ENCODE data around the gene GTF3C4. TPM values are rescaled to one million over a fixed set of nuclear protein-coding genes. Genes with fewer than 3 reads are reported as not detected.

Gene GTF3C4, protein sequence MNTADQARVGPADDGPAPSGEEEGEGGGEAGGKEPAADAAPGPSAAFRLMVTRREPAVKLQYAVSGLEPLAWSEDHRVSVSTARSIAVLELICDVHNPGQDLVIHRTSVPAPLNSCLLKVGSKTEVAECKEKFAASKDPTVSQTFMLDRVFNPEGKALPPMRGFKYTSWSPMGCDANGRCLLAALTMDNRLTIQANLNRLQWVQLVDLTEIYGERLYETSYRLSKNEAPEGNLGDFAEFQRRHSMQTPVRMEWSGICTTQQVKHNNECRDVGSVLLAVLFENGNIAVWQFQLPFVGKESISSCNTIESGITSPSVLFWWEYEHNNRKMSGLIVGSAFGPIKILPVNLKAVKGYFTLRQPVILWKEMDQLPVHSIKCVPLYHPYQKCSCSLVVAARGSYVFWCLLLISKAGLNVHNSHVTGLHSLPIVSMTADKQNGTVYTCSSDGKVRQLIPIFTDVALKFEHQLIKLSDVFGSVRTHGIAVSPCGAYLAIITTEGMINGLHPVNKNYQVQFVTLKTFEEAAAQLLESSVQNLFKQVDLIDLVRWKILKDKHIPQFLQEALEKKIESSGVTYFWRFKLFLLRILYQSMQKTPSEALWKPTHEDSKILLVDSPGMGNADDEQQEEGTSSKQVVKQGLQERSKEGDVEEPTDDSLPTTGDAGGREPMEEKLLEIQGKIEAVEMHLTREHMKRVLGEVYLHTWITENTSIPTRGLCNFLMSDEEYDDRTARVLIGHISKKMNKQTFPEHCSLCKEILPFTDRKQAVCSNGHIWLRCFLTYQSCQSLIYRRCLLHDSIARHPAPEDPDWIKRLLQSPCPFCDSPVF
- total RNA-seq, result 15.4 and 15.6 TPM in 2 replicates

DNA sequence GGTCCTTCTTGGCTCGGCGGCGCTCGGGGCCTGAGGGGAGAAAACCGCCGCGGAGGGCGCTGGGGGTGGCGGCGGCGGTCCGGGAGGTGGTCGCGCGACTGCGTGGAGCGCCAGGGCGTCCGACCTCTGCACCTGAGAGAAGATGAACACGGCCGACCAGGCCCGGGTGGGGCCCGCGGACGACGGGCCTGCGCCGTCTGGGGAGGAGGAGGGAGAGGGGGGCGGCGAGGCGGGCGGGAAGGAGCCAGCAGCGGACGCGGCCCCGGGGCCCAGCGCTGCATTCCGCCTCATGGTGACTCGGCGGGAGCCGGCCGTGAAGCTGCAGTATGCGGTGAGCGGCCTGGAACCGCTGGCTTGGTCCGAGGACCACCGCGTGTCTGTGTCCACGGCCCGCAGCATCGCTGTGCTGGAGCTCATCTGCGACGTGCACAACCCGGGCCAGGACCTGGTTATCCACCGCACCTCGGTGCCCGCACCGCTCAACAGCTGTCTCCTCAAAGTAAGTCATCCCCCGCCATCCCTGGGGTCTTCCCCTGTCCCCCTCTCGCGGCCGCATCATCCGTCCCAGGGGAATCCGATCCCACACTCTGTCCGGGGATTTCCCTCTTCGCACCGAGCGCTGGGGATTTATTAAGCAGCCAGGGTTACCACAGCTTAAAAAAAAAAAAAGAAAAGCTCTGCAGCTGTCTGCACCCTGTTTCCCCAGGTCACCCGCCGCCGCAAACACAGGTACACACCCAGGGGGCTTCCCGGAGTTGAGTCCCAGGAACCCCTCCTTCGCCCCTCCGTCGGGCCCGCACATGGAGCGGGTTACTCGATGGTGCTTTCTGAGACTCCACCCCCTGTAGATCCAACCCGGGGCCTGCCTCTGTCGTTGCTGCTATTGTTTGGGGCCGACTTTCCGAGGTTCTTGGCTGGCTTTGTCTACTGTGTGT, at the start of gene GTF3C4:
Gene GTF3C4, plus strand, starts transcription at position 8 of the 935 bp plus-strand sequence. Its CDS starts 135 bp downstream, at position 143.
- intact Hi-C loops (cut with micrococcal nuclease), result loop anchor here (2.0 to 10.0 kb wide), 4 partner anchors 98 to 592 kb away; partner anchors contain the start of genes AK8, MED27, SPACA9 and TTF1

DNA sequence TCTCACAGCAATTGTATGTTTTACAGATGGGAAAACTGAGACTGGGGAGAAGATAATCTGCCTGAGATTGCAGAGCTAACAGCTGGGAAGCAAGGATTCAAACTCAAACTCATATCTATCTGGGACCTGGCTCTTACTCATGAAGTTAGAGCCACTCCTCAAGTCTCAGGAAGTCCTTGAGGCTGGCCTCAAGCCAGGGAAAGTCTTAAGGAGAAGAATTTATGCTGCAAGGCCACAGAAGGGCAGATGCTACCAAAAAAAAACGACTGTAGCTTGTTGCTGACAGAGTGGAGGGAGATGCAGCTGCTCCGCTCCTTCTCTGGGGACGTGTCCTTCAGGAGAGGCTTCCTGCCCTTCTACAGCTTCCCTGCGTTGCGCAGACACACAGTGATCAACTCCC, 48.1 kb upstream of the GTF3C4 start:
- intact Hi-C loops (cut with micrococcal nuclease), result no loop called here

DNA sequence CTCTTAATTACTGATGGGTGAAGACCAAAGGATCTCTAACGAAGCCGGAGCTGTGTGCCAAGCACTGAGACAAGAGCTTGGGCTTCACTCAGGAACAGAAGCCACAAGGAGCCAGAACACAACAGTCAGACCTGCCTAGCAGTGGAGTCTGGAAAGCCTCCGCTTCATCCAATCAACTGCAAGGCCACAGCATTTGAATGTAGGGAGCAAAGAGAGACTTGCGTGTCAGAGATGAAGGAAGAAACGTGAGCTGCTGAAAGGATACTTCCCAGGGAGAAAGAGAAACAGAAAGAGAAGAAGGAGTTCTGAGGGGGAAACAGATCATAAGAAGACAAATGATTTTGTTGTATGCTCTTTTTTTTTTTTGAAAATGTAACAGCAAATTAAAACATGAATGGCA, 44.0 kb upstream of the GTF3C4 start:
- intact Hi-C loops (cut with micrococcal nuclease), result no loop called here

DNA sequence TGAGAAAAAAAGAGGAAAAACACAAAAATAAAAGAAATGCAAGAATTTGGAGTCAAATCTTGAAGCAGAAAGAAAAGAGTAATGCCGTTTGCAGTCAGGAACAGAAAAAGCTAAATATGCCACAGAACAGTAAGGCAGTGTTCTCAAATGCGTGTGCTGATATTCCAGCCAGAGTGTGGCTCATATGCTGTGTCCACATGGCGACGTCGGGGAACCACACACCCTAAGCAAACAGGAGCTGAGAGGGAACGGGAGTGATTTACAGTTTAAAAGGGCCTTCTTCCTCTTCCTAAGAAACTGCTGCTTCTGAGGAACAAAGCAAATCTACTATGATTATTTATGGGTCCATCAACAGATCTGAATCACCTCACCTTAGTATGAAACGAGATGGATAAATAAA, 43.2 kb upstream of the GTF3C4 start:
- intact Hi-C loops (cut with micrococcal nuclease), result no loop called here

DNA sequence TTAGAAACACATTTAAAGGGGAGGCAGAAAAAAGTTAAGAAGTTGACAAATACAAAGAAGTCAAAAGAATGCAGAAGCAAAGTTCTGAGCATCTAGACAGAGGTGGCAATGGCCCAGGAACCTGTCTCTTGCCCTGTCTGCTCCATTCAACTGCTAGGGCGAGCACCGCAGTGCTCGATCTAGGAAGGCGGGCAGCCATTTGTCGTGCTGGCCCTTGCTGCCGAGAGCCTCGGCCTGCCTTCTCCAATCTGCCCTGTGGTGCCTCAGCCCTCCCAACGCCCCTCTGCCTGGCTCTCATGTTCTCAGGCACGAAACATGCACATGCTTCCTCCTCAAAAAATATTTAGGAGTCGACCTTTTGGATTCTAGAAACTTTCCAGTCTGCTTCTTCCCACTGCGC, 42.7 kb upstream of the GTF3C4 start:
- intact Hi-C loops (cut with micrococcal nuclease), result no loop called here

DNA sequence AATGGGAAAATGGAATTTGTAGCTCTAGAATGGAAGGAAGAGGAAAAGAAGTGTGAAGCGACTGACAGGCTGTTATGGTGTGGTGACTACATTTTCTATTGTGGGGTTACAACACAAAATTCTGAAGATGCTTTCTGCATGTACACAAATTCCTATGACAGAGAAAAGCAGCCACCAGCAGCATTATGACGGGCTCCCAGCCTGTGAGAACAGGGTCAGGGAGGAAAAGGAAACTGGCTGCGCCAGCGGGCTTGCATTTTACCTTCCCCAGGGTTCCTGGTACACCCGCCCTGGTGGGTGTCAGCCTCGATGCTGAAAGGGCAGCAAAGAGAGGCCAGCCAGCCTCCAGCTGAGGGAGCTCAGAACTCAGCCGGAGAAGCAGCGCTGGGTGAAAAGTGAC, 41.5 kb upstream of the GTF3C4 start:
- intact Hi-C loops (cut with micrococcal nuclease), result no loop called here

DNA sequence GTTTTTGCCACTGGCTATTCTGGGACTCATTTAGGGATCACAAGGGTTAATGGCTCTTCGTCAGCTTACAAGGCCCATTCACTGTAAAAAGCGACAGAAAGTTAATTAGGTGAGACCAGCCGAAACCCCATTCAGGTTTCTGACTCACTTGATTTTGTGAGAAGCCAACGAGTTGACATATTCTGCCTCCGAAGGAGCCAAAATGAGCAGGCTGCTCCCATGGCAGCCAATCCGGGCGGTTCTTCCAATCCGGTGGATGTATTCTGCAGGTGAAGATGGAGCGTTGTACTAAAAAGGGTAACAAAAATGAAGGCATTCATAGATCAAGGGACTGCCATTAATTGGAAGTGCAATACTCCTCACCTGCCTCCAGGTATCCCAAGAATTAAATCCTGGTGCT, 40.1 kb upstream of the GTF3C4 start:
- intact Hi-C loops (cut with micrococcal nuclease), result no loop called here

DNA sequence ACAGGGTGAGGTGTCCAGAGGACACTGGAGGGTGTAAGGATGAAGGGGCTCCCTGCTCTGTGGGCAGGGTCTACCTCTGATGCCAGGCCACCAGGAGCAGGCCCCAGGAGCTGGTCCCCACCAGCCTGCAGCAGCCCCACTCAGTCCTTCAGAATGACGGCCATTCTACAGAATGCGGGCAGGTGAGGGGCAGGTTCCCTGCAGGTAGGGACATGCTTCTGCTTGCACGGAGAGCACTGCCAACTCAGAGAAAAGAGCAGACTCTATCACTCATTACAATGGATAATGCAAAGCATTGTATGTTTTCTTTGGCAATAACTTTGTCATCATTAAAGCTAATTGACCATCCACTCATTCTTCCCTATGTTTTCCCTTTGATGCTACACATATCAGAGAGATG, 39.5 kb upstream of the GTF3C4 start:
- intact Hi-C loops (cut with micrococcal nuclease), result no loop called here

DNA sequence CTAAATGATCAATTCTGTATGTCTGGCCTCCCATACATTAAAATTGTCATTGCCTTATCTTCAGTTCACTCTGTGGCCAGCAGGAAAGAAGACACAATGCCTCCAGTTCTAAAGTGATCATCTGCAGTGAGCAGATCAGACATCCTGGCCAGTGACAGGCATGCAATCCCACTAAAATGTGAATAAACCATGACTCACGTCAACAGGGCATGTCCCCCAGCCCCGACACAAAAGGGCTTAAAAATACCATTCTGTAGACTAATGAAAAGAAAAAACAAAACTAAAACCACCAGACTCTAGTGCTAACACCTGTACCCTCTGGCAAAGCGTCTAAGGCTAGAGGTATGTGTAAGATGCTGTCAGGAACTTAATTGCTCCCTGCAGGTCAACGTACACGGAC, 39.0 kb upstream of the GTF3C4 start:
- intact Hi-C loops (cut with micrococcal nuclease), result no loop called here

DNA sequence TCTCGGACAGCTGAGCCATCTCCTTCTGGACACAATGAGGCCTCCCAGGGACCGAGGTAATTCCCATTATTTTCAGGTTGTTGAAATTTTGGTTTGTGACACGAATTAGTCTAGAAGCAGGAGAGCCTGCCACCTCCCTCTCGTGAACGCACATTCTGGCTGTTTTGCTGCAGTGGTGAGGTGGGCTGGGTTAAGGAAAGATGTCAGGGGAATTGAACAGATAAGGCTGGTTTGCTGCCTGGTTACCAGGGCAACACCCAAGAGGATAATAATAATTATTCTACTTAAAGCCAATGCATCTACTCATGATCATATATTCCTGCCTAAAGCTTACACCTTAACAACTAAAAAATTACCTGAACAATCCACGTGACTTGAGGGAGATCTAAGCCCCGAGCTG, 38.6 kb upstream of the GTF3C4 start:
- intact Hi-C loops (cut with micrococcal nuclease), result no loop called here

DNA sequence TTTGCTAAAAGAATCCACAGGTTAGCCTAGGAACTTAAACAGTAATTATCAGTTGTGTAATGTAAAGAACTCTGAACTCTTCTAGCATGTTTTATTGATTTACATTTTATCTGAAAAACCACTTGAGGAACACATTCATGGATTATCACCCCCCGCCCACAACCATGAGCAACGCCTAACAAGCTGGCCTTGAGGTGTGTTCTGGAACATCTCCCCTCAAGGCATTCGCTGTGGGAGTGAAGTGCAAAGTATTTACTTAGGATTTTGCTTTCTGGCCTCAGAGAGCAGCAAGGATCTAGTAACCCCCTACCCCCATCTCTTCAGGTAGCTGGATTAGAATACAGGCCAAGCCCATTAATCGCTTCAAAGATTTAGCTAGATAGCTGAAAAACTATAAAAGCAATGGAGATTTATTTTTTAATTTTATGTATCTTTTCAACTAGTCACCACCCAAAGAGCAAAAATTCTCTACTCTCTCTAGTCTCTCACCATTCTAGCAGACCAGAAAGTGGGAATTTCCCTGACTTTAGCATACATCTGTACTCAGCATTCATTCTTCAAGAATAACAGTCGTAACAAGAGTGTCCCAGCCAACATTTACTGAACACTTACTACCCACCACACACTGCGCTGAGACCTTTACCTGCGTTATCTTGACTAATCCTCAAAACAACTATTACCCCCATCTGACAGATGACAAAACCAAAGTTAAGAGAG, 37.7 kb upstream of the GTF3C4 start:
- intact Hi-C loops (cut with micrococcal nuclease), result no loop called here

DNA sequence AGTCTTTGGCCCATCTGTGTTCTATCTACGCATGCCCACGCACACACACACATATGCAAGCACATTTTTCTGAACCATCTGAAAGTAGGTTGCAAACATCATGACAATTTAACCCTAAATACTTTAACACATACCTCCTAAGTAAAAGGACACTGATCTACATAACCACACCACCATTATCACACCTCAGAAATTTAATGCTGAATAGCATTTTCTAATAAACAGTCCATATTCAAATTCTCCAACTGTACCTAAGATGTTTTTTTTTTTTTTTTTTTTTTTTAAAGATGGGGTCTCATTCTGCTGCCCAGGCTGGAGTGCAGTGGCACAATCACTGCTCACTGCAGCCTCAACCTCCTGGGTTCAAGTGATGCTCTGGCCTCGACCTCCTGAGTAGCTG, 35.9 kb upstream of the GTF3C4 start:
- intact Hi-C loops (cut with micrococcal nuclease), result no loop called here

DNA sequence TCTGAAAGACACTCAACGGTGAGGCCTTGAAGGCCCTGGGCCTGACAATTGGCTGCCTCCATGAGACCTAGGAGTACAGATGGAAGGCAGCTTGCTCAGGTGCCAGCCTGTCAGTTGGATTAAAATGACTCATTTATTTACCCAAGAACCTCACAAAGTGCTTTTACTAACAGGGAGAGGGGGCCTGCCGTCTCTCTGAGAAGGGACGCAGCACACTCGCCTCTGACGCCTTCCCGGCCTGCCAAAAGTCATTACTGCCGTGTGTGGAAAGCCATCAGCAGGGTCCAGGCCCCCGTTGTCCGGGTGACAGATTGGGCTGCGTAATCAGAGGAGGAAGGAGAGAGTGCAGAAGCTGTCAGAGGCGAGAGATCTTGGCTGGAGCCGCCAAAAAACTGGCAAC, 32.9 kb upstream of the GTF3C4 start:
- intact Hi-C loops (cut with micrococcal nuclease), result no loop called here

DNA sequence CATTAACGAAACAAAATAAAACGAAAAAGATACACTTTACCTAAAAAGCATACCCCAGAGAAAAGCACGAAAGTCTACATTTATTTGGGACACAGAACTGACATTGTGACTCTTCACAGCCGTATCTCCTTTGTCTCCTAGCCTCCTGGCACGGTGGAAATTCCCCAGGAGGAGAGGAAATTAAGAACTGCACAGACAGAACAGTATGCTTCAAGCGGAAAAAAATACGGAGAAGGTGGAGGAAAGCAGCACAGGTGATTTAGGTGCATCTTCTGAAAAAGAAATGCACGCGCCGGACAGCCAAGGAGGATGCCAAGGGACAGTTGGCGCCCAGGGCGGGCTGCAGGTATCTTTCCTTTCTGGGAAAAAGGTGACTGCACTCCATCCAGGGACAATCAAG, 32.5 kb upstream of the GTF3C4 start:
- intact Hi-C loops (cut with micrococcal nuclease), result no loop called here

DNA sequence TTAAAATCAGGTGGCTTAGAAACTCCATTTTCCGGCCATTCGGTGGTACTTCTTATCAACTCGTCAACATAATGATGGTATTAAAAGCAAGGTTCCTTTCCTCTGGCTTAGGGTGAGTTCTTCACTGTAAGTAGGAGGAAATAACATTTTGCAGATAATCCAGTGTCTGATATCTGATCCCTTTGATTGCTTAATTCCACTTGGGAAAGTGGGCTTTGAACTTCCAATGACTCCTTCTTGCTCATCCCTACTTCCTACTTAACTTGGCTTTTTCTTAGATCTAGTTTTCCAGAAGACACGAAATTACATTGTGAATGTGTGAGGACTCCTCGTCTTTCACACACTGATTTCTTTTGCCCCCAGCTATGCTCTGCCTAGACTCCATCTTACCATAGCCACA, 32.0 kb upstream of the GTF3C4 start:
- intact Hi-C loops (cut with micrococcal nuclease), result no loop called here

DNA sequence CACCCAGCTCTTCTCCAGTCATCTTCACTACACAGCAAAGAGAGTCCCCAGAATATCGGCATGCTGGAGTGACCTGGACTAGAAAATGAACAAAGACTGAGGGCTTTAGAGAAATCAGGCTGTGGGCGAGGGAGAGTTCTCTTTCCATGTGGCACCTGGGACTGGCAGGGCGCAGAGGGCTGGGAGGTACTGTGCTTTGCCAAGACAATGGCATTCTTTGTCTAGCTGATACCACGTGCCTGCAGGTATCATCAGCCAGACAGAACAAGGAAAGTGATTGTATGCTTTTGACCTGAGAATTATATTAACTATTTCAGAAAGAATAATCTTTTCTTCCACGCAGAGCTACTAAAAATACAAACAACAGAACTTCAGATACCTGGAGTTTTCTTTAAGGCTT, 30.9 kb upstream of the GTF3C4 start:
- intact Hi-C loops (cut with micrococcal nuclease), result no loop called here

DNA sequence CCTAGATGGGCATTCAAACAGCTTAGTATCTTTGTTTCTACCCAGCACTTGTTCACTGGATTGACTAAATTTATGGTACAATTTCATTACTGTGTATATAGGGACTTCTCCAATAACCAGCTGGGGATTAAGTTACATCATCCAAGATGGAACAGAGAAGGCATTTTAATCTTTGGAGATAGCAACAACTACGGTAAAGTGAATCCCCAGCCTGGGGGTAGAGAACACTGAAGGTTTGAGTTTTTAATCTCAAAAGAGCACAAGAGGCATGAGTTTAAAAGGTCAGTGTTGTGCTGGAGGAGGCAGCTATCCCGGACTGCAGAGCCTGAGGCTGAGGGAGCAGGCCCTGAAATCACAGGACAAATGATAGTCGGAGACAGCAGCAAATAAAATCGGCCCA, 29.0 kb upstream of the GTF3C4 start:
- intact Hi-C loops (cut with micrococcal nuclease), result no loop called here

DNA sequence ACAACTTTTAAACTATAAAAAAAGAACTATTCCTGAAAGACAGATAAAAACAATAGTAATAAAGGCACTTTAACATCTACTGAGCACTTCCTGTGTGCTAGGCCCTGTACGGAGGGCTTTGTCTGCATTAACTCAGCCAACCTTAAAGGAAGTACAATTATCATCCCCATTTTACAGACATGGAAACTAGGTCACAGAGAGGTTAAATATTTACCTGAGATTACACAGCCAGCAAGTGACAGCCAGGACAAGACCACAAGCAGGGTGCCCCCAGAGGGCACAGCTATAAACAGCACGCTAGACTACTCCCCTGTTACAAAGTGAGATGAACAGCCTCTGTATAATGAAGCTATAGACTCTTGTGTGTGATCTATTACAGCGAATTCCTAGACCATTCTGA, 26.0 kb upstream of the GTF3C4 start:
- intact Hi-C loops (cut with micrococcal nuclease), result no loop called here

DNA sequence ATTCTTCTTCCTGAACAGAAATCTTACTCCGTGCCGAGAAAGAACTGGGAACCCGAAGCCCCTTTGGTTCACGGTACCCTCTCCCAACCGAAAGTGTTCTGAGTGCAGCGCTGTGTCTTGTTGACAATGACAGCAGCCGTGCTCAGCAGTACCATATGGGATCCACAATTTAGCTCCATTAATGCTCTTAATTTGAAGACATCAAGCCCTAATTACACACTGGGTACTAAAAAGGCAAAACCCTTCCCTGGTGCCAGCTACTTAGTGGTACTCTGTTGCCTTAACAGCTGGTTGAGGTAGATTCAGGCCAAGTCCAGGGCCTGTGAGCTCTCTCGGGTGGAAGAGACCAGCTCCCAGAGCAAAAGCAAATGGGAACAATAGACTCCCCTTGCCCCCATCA, 25.0 kb upstream of the GTF3C4 start:
- intact Hi-C loops (cut with micrococcal nuclease), result no loop called here

DNA sequence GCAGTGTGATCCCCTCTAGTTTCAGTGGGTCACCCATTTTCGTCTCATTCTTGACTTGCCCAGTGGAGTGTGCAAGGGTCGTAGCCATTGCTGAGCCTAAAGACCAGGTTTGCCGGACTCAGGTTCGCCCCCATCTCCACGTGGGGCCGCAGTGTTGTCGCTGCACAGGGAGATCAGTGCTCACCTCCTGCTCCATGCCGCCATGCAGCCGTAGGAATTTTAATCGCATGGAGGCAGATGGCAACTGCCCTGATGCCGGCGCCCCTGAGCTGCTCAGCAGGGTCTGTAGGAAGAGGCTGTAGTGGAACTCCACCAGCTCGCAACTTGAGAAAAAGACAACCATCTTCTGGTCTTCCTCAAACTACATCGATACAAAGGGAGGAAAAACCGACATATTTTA, 24.6 kb upstream of the GTF3C4 start:
- intact Hi-C loops (cut with micrococcal nuclease), result no loop called here

DNA sequence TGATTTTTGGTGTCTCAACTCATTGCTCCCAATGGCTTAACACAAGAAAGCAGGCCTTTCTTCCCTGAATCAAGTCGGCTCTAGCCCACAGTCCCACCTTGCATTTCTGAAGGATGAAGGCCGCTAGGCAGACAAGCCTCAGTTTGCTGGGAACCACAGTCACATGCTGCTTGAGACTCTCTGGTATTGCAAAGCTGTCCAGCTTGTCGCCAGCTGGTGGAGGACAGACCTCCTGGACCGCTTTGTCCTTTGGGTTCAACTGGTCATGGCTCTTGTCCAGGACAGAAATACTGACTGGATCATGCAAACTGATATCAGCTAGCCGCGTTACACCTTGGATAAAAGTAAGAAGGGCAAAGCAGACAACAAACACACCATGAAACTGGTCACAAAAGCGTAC, 23.5 kb upstream of the GTF3C4 start:
- intact Hi-C loops (cut with micrococcal nuclease), result no loop called here

Data from T-helper 2 cell treated with Interferon-gamma antibody and Interleukin-4, amounts not matched to agents 100 ng/mL and 5 ng/mL, for 36 hours (primary cell).